HCT116 (cell line): ENCODE measurements around the gene PRICKLE1. TPM values are rescaled to one million over a fixed set of nuclear protein-coding genes. Genes with fewer than 3 reads are reported as not detected.

Source experiments
- ATAC-seq: fragments of 200-7000 bp; cut with Tn5 transposase; 2 replicates; pipeline ENCODE4 v1.9.1; 2020; ENCODE audit warnings: mild to moderate bottlenecking, moderate library complexity
- BruUV-seq: library from RNA; stranded (reverse); fragments of 400-500 nt; replicated peaks from 2 replicates; lab custom pipeline; 2021; lab: Mats Ljungman, UMichigan
- CTCF ChIA-PET: fragments of 300-600 bp; sonication (Branson Sonifier 250); formaldehyde crosslinking; loops from one replicate; lab custom pipeline; 2021; ENCODE audit warnings: antibody characterized with exemption; lab: Charles Lee
- POLR2A ChIA-PET: fragments of 300-600, 350-600 bp; sonication (Branson Sonifier 250); formaldehyde crosslinking; loops from one replicate; lab custom pipeline; 2021; ENCODE audit warnings: antibody characterized with exemption; lab: Charles Lee
- RAD21 ChIA-PET, 2 experiments: fragments of 300-600 bp; sonication (Branson Sonifier 250); formaldehyde crosslinking; loops; one replicate each; lab custom pipeline; 2023; ENCODE audit warnings: low total read pairs in 2 of 2; ENCODE audit not compliant: uncharacterized antibody in 2 of 2, unreplicated experiment in 2 of 2, low non-redundant PET in 1 of 2; lab: Charles Lee
- DNase-seq: peaks from one replicate; pipeline ENCODE4 v3.0.0-alpha.2; 2010; ENCODE audit warnings: low read depth, low spot score
- H2AFZ ChIP-seq: fragments of 200-600 bp; shearing (Covaris generic), sonication (generic); 2 replicates; pipeline ENCODE4 v1.6.1; 2017; ENCODE audit warnings: low read depth, mixed run types, mixed read lengths, antibody characterized with exemption, low read length; ENCODE audit not compliant: poor library complexity, severe bottlenecking
- H3K27ac ChIP-seq: 2 replicates; pipeline ENCODE4 v1.5.1; 2012; ENCODE audit warnings: low read depth, low read length
- H3K27me3 ChIP-seq: fragments of 200-600 bp; sonication (generic); 2 replicates; pipeline ENCODE4 v1.6.1; 2016; ENCODE audit warnings: mixed run types, low read length, mixed read lengths; ENCODE audit not compliant: insufficient read depth
- H3K36me3 ChIP-seq, 2 experiments: fragments of 200-500 bp in 1 of 2; fragments of 200-600 bp in 1 of 2; sonication (Bioruptor generic) in 1 of 2; sonication (generic) in 1 of 2; 2 replicates each; pipeline versions ENCODE4 v1.5.1 to v1.6.1; 2014 to 2016; ENCODE audit warnings: low read length in 2 of 2, inconsistent platforms in 1 of 2, mixed read lengths in 1 of 2, mixed run types in 1 of 2; ENCODE audit not compliant: insufficient read depth in 2 of 2, control insufficient read depth in 1 of 2
- H3K4me1 ChIP-seq, 2 experiments: fragments of 200-600 bp in 1 of 2; sonication (generic) in 1 of 2; 2 replicates each; pipeline versions ENCODE4 v1.5.1 to v1.6.1; 2012 to 2017; ENCODE audit warnings: low read length in 2 of 2, inconsistent platforms in 1 of 2, mild to moderate bottlenecking in 1 of 2, mixed read lengths in 1 of 2, mixed run types in 1 of 2, moderate library complexity in 1 of 2; ENCODE audit not compliant: insufficient read depth in 2 of 2, control insufficient read depth in 1 of 2
- H3K4me2 ChIP-seq: fragments of 200-600 bp; sonication (generic); 2 replicates; pipeline ENCODE4 v1.6.1; 2017; ENCODE audit warnings: mixed run types, low read length, mixed read lengths
- H3K4me3 ChIP-seq, 2 experiments: fragments of 200-600 bp in 1 of 2; sonication (generic) in 1 of 2; replicated peaks in 1 of 2; 2 replicates each; pipeline ENCODE4 v1.5.1; 2011 to 2016; ENCODE audit warnings: low read length in 2 of 2, control low read depth in 1 of 2, low read depth in 1 of 2, mild to moderate bottlenecking in 1 of 2, mixed read lengths in 1 of 2, mixed run types in 1 of 2
- H3K79me2 ChIP-seq: fragments of 200-600 bp; sonication (generic); 2 replicates; pipeline ENCODE4 v1.6.1; 2017; ENCODE audit warnings: mild to moderate bottlenecking, mixed run types, low read length, moderate library complexity, mixed read lengths; ENCODE audit not compliant: insufficient read depth
- H3K9ac ChIP-seq: fragments of 200-600 bp; sonication (generic); 2 replicates; pipeline ENCODE4 v1.6.1; 2016; ENCODE audit warnings: low read length, mixed read lengths
- H3K9me2 ChIP-seq: fragments of 200-600 bp; sonication (generic), shearing (Covaris generic); 2 replicates; pipeline ENCODE4 v1.6.1; 2017; ENCODE audit warnings: mixed run types, mild to moderate bottlenecking, moderate library complexity; ENCODE audit not compliant: insufficient read depth
- H3K9me3 ChIP-seq, 2 experiments: fragments of 200-500 bp in 1 of 2; fragments of 200-600 bp in 1 of 2; sonication (Bioruptor generic) in 1 of 2; sonication (generic) in 1 of 2; 2 replicates each; pipeline ENCODE4 v1.6.1; 2014 to 2017; ENCODE audit warnings: low read length in 2 of 2, mixed read lengths in 2 of 2, inconsistent platforms in 1 of 2, low read depth in 1 of 2, mild to moderate bottlenecking in 1 of 2, mixed run types in 1 of 2, moderate library complexity in 1 of 2; ENCODE audit not compliant: control insufficient read depth in 1 of 2, insufficient read depth in 1 of 2
- H4K20me1 ChIP-seq: fragments of 200-600 bp; sonication (generic), shearing (Covaris generic); 2 replicates; pipeline ENCODE4 v1.6.1; 2017; ENCODE audit warnings: mixed run types, mild to moderate bottlenecking, moderate library complexity; ENCODE audit not compliant: insufficient read depth
- CBX3 ChIP-seq: IDR thresholded peaks from 2 replicates; pipeline ENCODE4 v1.6.1; 2012; ENCODE audit warnings: low read depth
- CEBPB ChIP-seq: IDR thresholded peaks from 2 replicates; pipeline ENCODE4 v1.6.1; 2012; ENCODE audit warnings: low read depth
- EGR1 ChIP-seq: IDR thresholded peaks from 2 replicates; pipeline ENCODE4 v1.6.1; 2012; ENCODE audit warnings: low read depth
- ELF1 ChIP-seq: IDR thresholded peaks from 2 replicates; pipeline ENCODE4 v1.6.1; 2012; ENCODE audit warnings: low read depth, borderline replicate concordance
- EZH2 ChIP-seq: fragments of 200-600 bp; sonication (generic); IDR thresholded peaks from 2 replicates; pipeline ENCODE4 v1.6.1; 2017; ENCODE audit warnings: antibody characterized with exemption, mixed run types
- FOSL1 ChIP-seq: IDR thresholded peaks from 2 replicates; pipeline ENCODE4 v1.6.1; 2012; ENCODE audit warnings: low read depth
- JUND ChIP-seq: IDR thresholded peaks from 2 replicates; pipeline ENCODE4 v1.6.1; 2012
- MAX ChIP-seq: IDR thresholded peaks from 2 replicates; pipeline ENCODE4 v1.6.1; 2012
- POLR2A ChIP-seq: IDR thresholded peaks from 2 replicates; pipeline ENCODE4 v1.7.0; 2011; ENCODE audit warnings: borderline replicate concordance; ENCODE audit not compliant: insufficient read depth, insufficient read length; ENCODE audit errors: extremely low read depth
- POLR2AphosphoS5 ChIP-seq: IDR thresholded peaks from 2 replicates; pipeline ENCODE4 v1.6.1; 2011; ENCODE audit warnings: mild to moderate bottlenecking, low read depth, low read length, moderate library complexity
- SIN3A ChIP-seq: IDR thresholded peaks from 2 replicates; pipeline ENCODE4 v1.6.1; 2012; ENCODE audit warnings: low read depth
- YY1 ChIP-seq: IDR thresholded peaks from 2 replicates; pipeline ENCODE4 v1.6.1; 2011; ENCODE audit warnings: low read length, low read depth, moderate library complexity, mild to moderate bottlenecking; ENCODE audit not compliant: insufficient replicate concordance; ENCODE audit errors: extremely low read depth
- ZBTB33 ChIP-seq: IDR thresholded peaks from 2 replicates; pipeline ENCODE4 v1.6.1; 2011; ENCODE audit warnings: mild to moderate bottlenecking, low read length, moderate library complexity; ENCODE audit not compliant: insufficient replicate concordance; ENCODE audit errors: extremely low read depth
- ZFX ChIP-seq: fragments of 450-650 bp; IDR thresholded peaks from 2 replicates; pipeline ENCODE4 v1.6.1; 2017
- ZNF274 ChIP-seq: fragments of 200-500 bp; sonication (Bioruptor generic); IDR thresholded peaks from 2 replicates; pipeline ENCODE4 v1.6.1; 2014; ENCODE audit warnings: mild to moderate bottlenecking, low read depth, low read length, inconsistent platforms
- intact Hi-C: fragments of 100-400 bp; cut with micrococcal nuclease; formaldehyde crosslinking; loops from 2 replicates; pipeline ENCODE4 v1.10.0; 2022
- total RNA-seq: library from RNA; stranded (reverse); gene quantifications from one replicate; pipeline ENCODE4 v1.2.1, GENCODE V29; 2021; ENCODE audit not compliant: unreplicated experiment
- TF ChIP-seq, protein P1 (sequence below): IDR thresholded peaks from 2 replicates; pipeline ENCODE4 v1.6.1; 2012; ENCODE audit warnings: low read depth

Gene PRICKLE1
- total RNA-seq, 1 experiment from 2014 or later: 1.3 TPM

GRCh38 chr12:42609605-42610004 lies 20.1 kb upstream of the PRICKLE1 start:
- Histone ChIP-seq H3K4me2 (peak overlapping the region; percentile 23; the same call in 1 of the 2 replicates), H3K4me1 (peaks cover 0 to 7% of the 10 kb centered on the region in 2 experiments; a peak in 1 of 4 replicates), H3K9me3 (no peaks in the 10 kb centered on the region), H3K27me3 (no peaks in the 10 kb centered on the region), H3K4me3 (no peak overlapping the region), H2AFZ (peak overlapping the region; percentile 16), H3K9me2 (no peaks in the 10 kb centered on the region), H3K36me3 (no peaks in the 10 kb centered on the region), H3K27ac (no peak overlapping the region), H3K79me2 (no peaks in the 10 kb centered on the region), H3K9ac (no peak overlapping the region), H4K20me1 (no peaks in the 10 kb centered on the region)
- ChIA-PET POLR2A (no interaction called here), RAD21 (no interaction called here), CTCF (no interaction called here)
- BruUV-seq: no TSS peak
- intact Hi-C loops: no loop called here
- peak; percentile 50; the same call in 1 of the 2 replicates for ATAC-seq
- TF ChIP-seq CBX3: no peak
- TF ChIP-seq JUND: 0 out of 2 replicates have a peak, but pooled peaks have one; percentile 34
- peak; percentile 85 for TF ChIP-seq CEBPB
- TF ChIP-seq FOSL1: peak; percentile 39; the same call in 1 of the 2 replicates
- TF ChIP-seq, all 23 proteins: peak for 3
- no peak for DNase-seq

DNA sequence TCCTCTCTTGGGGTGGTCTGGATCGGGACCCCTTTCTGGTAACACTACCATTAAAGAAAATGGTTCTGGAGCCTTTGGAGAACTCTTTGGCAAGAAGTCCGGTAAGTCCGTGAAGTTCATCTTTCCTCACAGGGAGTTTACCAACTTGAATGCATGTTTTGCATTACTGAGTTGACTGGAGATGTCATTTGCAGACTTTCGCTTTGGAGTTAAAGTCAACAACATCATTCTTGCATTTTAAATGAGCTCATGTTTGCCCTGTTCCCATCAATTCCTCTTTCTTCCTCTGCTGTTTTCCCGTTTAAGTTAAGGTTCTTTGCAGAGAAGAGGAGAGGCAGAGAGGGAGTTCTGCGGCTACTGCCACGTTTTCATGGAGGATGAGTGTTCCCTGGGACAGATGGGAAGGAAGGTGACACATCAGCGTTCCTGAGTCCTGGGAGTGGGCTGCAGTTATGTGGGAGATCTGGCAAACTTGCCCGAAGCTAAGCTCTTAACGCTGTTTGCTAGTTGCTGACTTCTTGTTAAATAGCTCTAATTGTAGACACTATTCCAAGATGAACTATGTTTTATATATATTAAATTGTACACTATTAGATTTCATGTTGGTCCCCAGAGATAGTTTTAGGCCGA lies 18.8 kb upstream of the PRICKLE1 start:
- CTCF ChIA-PET: no interaction called here
- no peak for ATAC-seq
- Histone ChIP-seq H4K20me1 (no peaks in the 10 kb centered on the region), H3K4me1 (peaks cover 0 to 7% of the 10 kb centered on the region in 2 experiments; a peak in 1 of 4 replicates), H3K9me3 (no peaks in the 10 kb centered on the region), H3K9me2 (no peaks in the 10 kb centered on the region), H3K79me2 (no peaks in the 10 kb centered on the region), H3K27me3 (no peaks in the 10 kb centered on the region), H3K27ac (no peak overlapping the region), H3K36me3 (no peaks in the 10 kb centered on the region), H3K9ac (no peak overlapping the region), H3K4me3 (no peak overlapping the region), H3K4me2 (no peak overlapping the region), H2AFZ (peak overlapping the region; percentile 4)
- no TSS peak for BruUV-seq
- no peak for DNase-seq
- RAD21 ChIA-PET: no interaction called here
- POLR2A ChIA-PET: no interaction called here
- intact Hi-C loops: no loop called here
- TF ChIP-seq ZBTB33 (no peak), JUND (no peak), SIN3A (no peak), YY1 (no peak), POLR2A (no peak), ZFX (no peak), POLR2AphosphoS5 (no peak), EGR1 (no peak), MAX (no peak), CBX3 (no peak), EZH2 (no peak), ZNF274 (no peak), ELF1 (no peak)
- TF ChIP-seq, protein P1, sequence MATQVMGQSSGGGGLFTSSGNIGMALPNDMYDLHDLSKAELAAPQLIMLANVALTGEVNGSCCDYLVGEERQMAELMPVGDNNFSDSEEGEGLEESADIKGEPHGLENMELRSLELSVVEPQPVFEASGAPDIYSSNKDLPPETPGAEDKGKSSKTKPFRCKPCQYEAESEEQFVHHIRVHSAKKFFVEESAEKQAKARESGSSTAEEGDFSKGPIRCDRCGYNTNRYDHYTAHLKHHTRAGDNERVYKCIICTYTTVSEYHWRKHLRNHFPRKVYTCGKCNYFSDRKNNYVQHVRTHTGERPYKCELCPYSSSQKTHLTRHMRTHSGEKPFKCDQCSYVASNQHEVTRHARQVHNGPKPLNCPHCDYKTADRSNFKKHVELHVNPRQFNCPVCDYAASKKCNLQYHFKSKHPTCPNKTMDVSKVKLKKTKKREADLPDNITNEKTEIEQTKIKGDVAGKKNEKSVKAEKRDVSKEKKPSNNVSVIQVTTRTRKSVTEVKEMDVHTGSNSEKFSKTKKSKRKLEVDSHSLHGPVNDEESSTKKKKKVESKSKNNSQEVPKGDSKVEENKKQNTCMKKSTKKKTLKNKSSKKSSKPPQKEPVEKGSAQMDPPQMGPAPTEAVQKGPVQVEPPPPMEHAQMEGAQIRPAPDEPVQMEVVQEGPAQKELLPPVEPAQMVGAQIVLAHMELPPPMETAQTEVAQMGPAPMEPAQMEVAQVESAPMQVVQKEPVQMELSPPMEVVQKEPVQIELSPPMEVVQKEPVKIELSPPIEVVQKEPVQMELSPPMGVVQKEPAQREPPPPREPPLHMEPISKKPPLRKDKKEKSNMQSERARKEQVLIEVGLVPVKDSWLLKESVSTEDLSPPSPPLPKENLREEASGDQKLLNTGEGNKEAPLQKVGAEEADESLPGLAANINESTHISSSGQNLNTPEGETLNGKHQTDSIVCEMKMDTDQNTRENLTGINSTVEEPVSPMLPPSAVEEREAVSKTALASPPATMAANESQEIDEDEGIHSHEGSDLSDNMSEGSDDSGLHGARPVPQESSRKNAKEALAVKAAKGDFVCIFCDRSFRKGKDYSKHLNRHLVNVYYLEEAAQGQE: no peak
